K562 (cell line): ENCODE data around the gene MAGI3. TPM values are rescaled to one million over a fixed set of nuclear protein-coding genes. Genes with fewer than 3 reads are reported as not detected.

Experiments
- ATAC-seq: fragments of 200-7000 bp; cut with Tn5 transposase; 3 replicates; pipeline ENCODE4 v1.9.1; 2020; ENCODE audit warnings: moderate library complexity
- BruUV-seq: library from RNA; stranded (reverse); fragments of 400-500 nt; replicated peaks from 2 replicates; lab custom pipeline; 2021; lab: Mats Ljungman, UMichigan
- CTCF ChIA-PET: fragments of 300-600 bp; formaldehyde crosslinking; extraction: SDS; loops from one replicate; lab custom pipeline; 2021; ENCODE audit warnings: low intra/inter-chr PET ratio; lab: Yijun Ruan, JAX
- POLR2A ChIA-PET: fragments of 300-600, 350-650 bp; sonication (Branson Sonifier 250); formaldehyde crosslinking; extraction: SDS; loops from one replicate; lab custom pipeline; 2021; ENCODE audit warnings: antibody characterized with exemption, inconsistent platforms; lab: Yijun Ruan, JAX
- DNase-seq, 4 experiments: peaks; one replicate each; pipeline versions ENCODE4 v3.0.0 to v3.0.0-alpha.2; 2011 to 2018; ENCODE audit warnings: low spot score in 3 of 4, mixed read lengths in 3 of 4; ENCODE audit errors: extremely low read depth in 1 of 4
- FAIRE-seq: peaks from 2 replicates; lab custom pipeline; 2011; peaks lifted over from hg19 to GRCh38; lab: Jason Lieb, UNC
- H2AFZ ChIP-seq: 2 replicates; pipeline ENCODE4 v1.6.0; 2011; ENCODE audit warnings: low read depth, low read length, control low read depth, inconsistent platforms
- H3K27ac ChIP-seq: fragments of 200-600 bp; 3 replicates; pipeline ENCODE4 v1.8.0; 2011; ENCODE audit warnings: low read depth, mild to moderate bottlenecking, control low read depth, inconsistent platforms, low read length, moderate library complexity, mixed read lengths; ENCODE audit errors: extremely low read depth
- H3K27me3 ChIP-seq, 2 experiments: fragments of 300-600 bp in 1 of 2; 2 replicates in 1 of 2; 3 replicates in 1 of 2; pipeline versions ENCODE4 v1.6.0 to v1.8.0; 2011; ENCODE audit warnings: inconsistent platforms in 2 of 2, low read length in 2 of 2, mild to moderate bottlenecking in 1 of 2, mixed read lengths in 1 of 2, moderate library complexity in 1 of 2; ENCODE audit not compliant: control insufficient read depth in 2 of 2, insufficient read depth in 2 of 2
- H3K36me3 ChIP-seq: fragments of 300-600 bp; 3 replicates; pipeline ENCODE4 v1.8.0; 2011; ENCODE audit warnings: mild to moderate bottlenecking, low read length, inconsistent platforms; ENCODE audit not compliant: control insufficient read depth, insufficient read depth
- H3K4me1 ChIP-seq, 2 experiments: fragments of 200-600 bp in 1 of 2; replicated peaks in 1 of 2; 2 replicates in 1 of 2; 3 replicates in 1 of 2; pipeline versions ENCODE4 v1.5.1 to v1.8.0; 2011; ENCODE audit warnings: inconsistent platforms in 2 of 2, low read length in 2 of 2, mild to moderate bottlenecking in 1 of 2, mixed read lengths in 1 of 2, moderate library complexity in 1 of 2; ENCODE audit not compliant: control insufficient read depth in 2 of 2, insufficient read depth in 2 of 2
- H3K4me2 ChIP-seq: 2 replicates; pipeline ENCODE4 v1.6.1; 2011; ENCODE audit warnings: low read length, control low read depth, inconsistent platforms, mixed read lengths; ENCODE audit not compliant: insufficient read depth
- H3K4me3 ChIP-seq: fragments of 200-600 bp; sonication (generic), shearing (Covaris generic); 2 replicates; pipeline ENCODE4 v1.5.1; 2016; ENCODE audit warnings: control low read depth, inconsistent platforms
- H3K79me2 ChIP-seq: fragments of 200-600 bp; 3 replicates; pipeline ENCODE4 v1.8.0; 2011; ENCODE audit warnings: low read length, inconsistent platforms; ENCODE audit not compliant: control insufficient read depth, insufficient read depth
- H3K9ac ChIP-seq, 2 experiments: 2 replicates each; pipeline versions ENCODE4 v1.6.0 to v1.6.1; 2011; ENCODE audit warnings: low read depth in 2 of 2, low read length in 2 of 2, control low read depth in 1 of 2, inconsistent platforms in 1 of 2, mild to moderate bottlenecking in 1 of 2, mixed read lengths in 1 of 2; ENCODE audit not compliant: insufficient read depth in 1 of 2
- H3K9me1 ChIP-seq: one replicate; pipeline ENCODE4 v1.6.0; 2011; ENCODE audit warnings: inconsistent platforms, mild to moderate bottlenecking, low read length, moderate library complexity; ENCODE audit not compliant: control insufficient read depth, insufficient read depth
- H3K9me3 ChIP-seq: replicated peaks from 2 replicates; pipeline ENCODE4 v1.5.1; 2011; ENCODE audit warnings: low read depth, low read length, inconsistent platforms; ENCODE audit not compliant: control insufficient read depth, insufficient read depth
- H4K20me1 ChIP-seq: replicated peaks from 2 replicates; pipeline ENCODE4 v1.6.1; 2011; ENCODE audit warnings: low read length, inconsistent platforms, mixed read lengths; ENCODE audit not compliant: control insufficient read depth, insufficient read depth
- CEBPB ChIP-seq: fragments of 450-650 bp; IDR thresholded peaks from 2 replicates; pipeline ENCODE4 v1.6.1; 2016; ENCODE audit warnings: missing genetic modification characterization, missing compliant biosample characterization
- CEBPG ChIP-seq, 3 experiments: fragments of 200-800 bp in 1 of 3; sonication (Bioruptor generic) in 1 of 3; sonication (generic) in 1 of 3; formaldehyde crosslinking in 1 of 3; IDR thresholded peaks in 2 of 3; conservative IDR thresholded peaks in 1 of 3; 2 replicates each; pipeline versions ENCODE4 v1.6.1 to v1.8.0; 2016 to 2022; ENCODE audit warnings: missing compliant biosample characterization in 2 of 3, missing genetic modification characterization in 2 of 3, mild to moderate bottlenecking in 1 of 3, missing genetic modification reagents in 1 of 3
- SMAD1 ChIP-seq: fragments of 150-350 bp; IDR thresholded peaks from 2 replicates; pipeline ENCODE4 v1.6.1; 2014; ENCODE audit warnings: low read length, low read depth; ENCODE audit not compliant: partially characterized antibody
- WGBS: fragments of 100-300 bp; shearing (Covaris generic); methylation state at CpG from one replicate; pipeline ENCODE4 v1.1.6; 2016; ENCODE audit warnings: low coverage, mixed read lengths; ENCODE audit not compliant: insufficient coverage; ENCODE audit errors: missing lambda C conversion rate; 5-methylcytosine and 5-hydroxymethylcytosine counted together
- in situ Hi-C: fragments of 300-500 bp; cut with MboI; formaldehyde crosslinking; loops from 4 replicates; pipeline ENCODE4 v1.15.0; 2018; ENCODE audit warnings: inconsistent platforms, mixed read lengths
- intact Hi-C: fragments of 100-400 bp; cut with micrococcal nuclease; formaldehyde crosslinking; loops from 2 replicates; pipeline ENCODE4 v1.14.2; 2022
- polyA plus RNA-seq, 8 experiments: library from polyadenylated mRNA; depleted of rRNA in 4 of 8; stranded (reverse) in 5 of 8; unstranded in 3 of 8; fragments of >200 nt; fragmentation: Nextera tagmentation in 2 of 8; fragmentation: Illumina TruSeq in 1 of 8; extraction: Ambion mirVana in 2 of 8; extraction: Trizol in 1 of 8; gene quantifications; 2 replicates each; pipeline versions ENCODE4 v1.2.1 to v1.2.3, GENCODE V29; 2011 to 2014; ENCODE audit warnings: inconsistent platforms in 1 of 8, missing spikeins in 1 of 8
- total RNA-seq, 7 experiments: library from RNA; depleted of rRNA in 6 of 7; stranded (reverse); fragments of >200 nt in 6 of 7; fragmentation: Illumina TruSeq in 2 of 7; extraction: Trizol in 2 of 7; gene quantifications; 2 replicates each; pipeline versions ENCODE4 v1.2.1 to v1.2.3, GENCODE V29; 2011 to 2021; ENCODE audit warnings: low replicate concordance in 1 of 7
- TF ChIP-seq, protein P1 (sequence below): fragments of 450-650 bp; IDR thresholded peaks from one replicate; pipeline ENCODE4 v1.6.1; 2018; ENCODE audit warnings: mild to moderate bottlenecking, moderate library complexity; ENCODE audit not compliant: partially characterized antibody

MAGI3 gene
- total and polyA plus RNA-seq, 9 of the 15 experiments (the other 6 are each of a cell fraction or from before 2014, with no cell fraction given) = 1.0 to 8.6 (median 5.5) TPM

DNA sequence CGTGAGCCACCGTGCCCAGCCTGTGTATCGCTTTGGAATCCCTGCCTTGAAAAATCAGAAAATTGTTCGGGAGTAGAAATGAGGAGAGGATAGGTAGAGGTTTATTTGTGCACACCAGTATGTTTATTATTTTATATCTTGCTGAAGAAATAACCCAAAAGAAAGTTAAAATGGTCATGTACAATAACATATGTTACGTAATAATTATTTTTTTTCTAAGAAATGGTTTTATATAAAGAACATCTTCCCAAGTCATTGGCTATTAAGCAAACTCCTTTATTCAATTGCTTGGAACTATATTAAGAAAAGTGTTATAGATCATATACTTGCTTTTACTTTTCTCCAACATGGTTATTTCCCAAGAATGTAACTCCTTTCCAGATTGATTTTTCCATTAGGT is 197.2 kb downstream of the MAGI3 start:
- H3K4me3 ChIP-seq = no peak overlapping the region
- H3K9me1 ChIP-seq = no peaks in the 10 kb centered on the region
- no peaks in the 10 kb centered on the region for H3K9me3 ChIP-seq
- no peak for DNase-seq
- intact Hi-C loops = no loop called here
- FAIRE-seq = no peak
- POLR2A ChIA-PET = no interaction called here
- no peaks in the 10 kb centered on the region for H3K4me1 ChIP-seq
- in situ Hi-C loops = no loop called here
- no peaks in the 10 kb centered on the region for H3K79me2 ChIP-seq
- BruUV-seq = no TSS peak
- no peak overlapping the region for H3K4me2 ChIP-seq
- 13% methylated on average over 5 of the region's 5 CpGs for WGBS
- TF ChIP-seq, protein P1, sequence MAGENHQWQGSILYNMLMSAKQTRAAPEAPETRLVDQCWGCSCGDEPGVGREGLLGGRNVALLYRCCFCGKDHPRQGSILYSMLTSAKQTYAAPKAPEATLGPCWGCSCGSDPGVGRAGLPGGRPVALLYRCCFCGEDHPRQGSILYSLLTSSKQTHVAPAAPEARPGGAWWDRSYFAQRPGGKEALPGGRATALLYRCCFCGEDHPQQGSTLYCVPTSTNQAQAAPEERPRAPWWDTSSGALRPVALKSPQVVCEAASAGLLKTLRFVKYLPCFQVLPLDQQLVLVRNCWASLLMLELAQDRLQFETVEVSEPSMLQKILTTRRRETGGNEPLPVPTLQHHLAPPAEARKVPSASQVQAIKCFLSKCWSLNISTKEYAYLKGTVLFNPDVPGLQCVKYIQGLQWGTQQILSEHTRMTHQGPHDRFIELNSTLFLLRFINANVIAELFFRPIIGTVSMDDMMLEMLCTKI = no peak
- TF ChIP-seq SMAD1 (no peak), CEBPB (tag) (peak; percentile 61), CEBPG (CRISPR knock-in tag; IDR thresholded peaks at IDR 0.05) (no peak), CEBPG (tag; conservative IDR thresholded peaks at IDR 0.05 in 1 of 2, IDR thresholded peaks at IDR 0.05 in 1 of 2) (peak in 1 of 2 experiments; percentile 87; a peak in 2 of 4 replicates)
- H3K27ac ChIP-seq = no peak overlapping the region
- H2AFZ ChIP-seq = no peak overlapping the region
- H3K27me3 ChIP-seq = no peaks in the 10 kb centered on the region
- CTCF ChIA-PET = no interaction called here
- ATAC-seq = no peak
- H4K20me1 ChIP-seq = no peaks in the 10 kb centered on the region
- H3K36me3 ChIP-seq = no peaks in the 10 kb centered on the region
- H3K9ac ChIP-seq = no peak overlapping the region
